Hepatocyte (in vitro differentiated cells): ENCODE results near the gene SEMA5B. TPM values are rescaled to one million over a fixed set of nuclear protein-coding genes. Genes with fewer than 3 reads are reported as not detected.

Source experiments
- DNase-seq: peaks from one replicate; pipeline ENCODE4 v3.0.0-alpha.2; 2016; ENCODE audit warnings: low spot score
- H2AFZ ChIP-seq: fragments of 200-600 bp; sonication (generic); 2 replicates; pipeline ENCODE4 v1.6.0; 2016; ENCODE audit warnings: antibody characterized with exemption, mild to moderate bottlenecking
- H3K27ac ChIP-seq: fragments of 200-600 bp; sonication (generic); 2 replicates; pipeline ENCODE4 v1.5.1; 2016; ENCODE audit warnings: mild to moderate bottlenecking
- H3K27me3 ChIP-seq: fragments of 200-600 bp; sonication (generic); 2 replicates; pipeline ENCODE4 v1.6.1; 2016
- H3K36me3 ChIP-seq: fragments of 200-600 bp; sonication (generic); replicated peaks from 2 replicates; pipeline ENCODE4 v1.5.1; 2016; ENCODE audit warnings: low read depth; ENCODE audit not compliant: insufficient read depth
- H3K4me1 ChIP-seq: fragments of 200-600 bp; sonication (generic); 2 replicates; pipeline ENCODE4 v1.5.1; 2016; ENCODE audit warnings: mild to moderate bottlenecking, moderate library complexity; ENCODE audit not compliant: insufficient read depth
- H3K4me2 ChIP-seq: fragments of 200-600 bp; sonication (generic); 2 replicates; pipeline ENCODE4 v1.6.0; 2016
- H3K4me3 ChIP-seq: fragments of 200-600 bp; sonication (generic); 2 replicates; pipeline ENCODE4 v1.5.1; 2016; ENCODE audit warnings: mild to moderate bottlenecking
- H3K79me2 ChIP-seq: fragments of 200-600 bp; sonication (generic); 2 replicates; pipeline ENCODE4 v1.6.0; 2017; ENCODE audit warnings: mild to moderate bottlenecking
- H3K9me2 ChIP-seq: fragments of 200-600 bp; sonication (generic); replicated peaks from 2 replicates; pipeline ENCODE4 v1.6.0; 2017; ENCODE audit warnings: mild to moderate bottlenecking; ENCODE audit not compliant: insufficient read depth
- H3K9me3 ChIP-seq: fragments of 200-600 bp; sonication (generic); 2 replicates; pipeline ENCODE4 v1.5.1; 2016; ENCODE audit warnings: low read depth, mild to moderate bottlenecking
- H4K20me1 ChIP-seq: fragments of 200-600 bp; sonication (generic); 2 replicates; pipeline ENCODE4 v1.6.0; 2016; ENCODE audit warnings: mild to moderate bottlenecking; ENCODE audit not compliant: insufficient read depth, poor library complexity, severe bottlenecking
- CTCF ChIP-seq: fragments of 200-600 bp; sonication (generic); IDR thresholded peaks from 2 replicates; pipeline ENCODE4 v1.5.1; 2016; ENCODE audit warnings: antibody characterized with exemption, mild to moderate bottlenecking; ENCODE audit not compliant: poor library complexity
- EZH2 ChIP-seq: fragments of 200-600 bp; sonication (generic); IDR thresholded peaks from 2 replicates; pipeline ENCODE4 v1.6.1; 2016; ENCODE audit warnings: antibody characterized with exemption, mild to moderate bottlenecking, borderline replicate concordance
- EZH2phosphoT487 ChIP-seq: fragments of 200-600 bp; sonication (generic); IDR thresholded peaks from one replicate; pipeline ENCODE4 v1.6.1; 2018; ENCODE audit warnings: antibody characterized with exemption, mild to moderate bottlenecking, low read depth, moderate library complexity; ENCODE audit not compliant: unreplicated experiment, severe bottlenecking
- WGBS: methylation state at CpG from one replicate; pipeline ENCODE4 v1.1.6; 2016; ENCODE audit warnings: low lambda C conversion rate; ENCODE audit errors: missing lambda C conversion rate; 5-methylcytosine and 5-hydroxymethylcytosine counted together
- polyA plus RNA-seq: library from polyadenylated mRNA; unstranded; fragments of >200 nt; fragmentation: Nextera tagmentation; extraction: Ambion mirVana; gene quantifications from 2 replicates; pipeline ENCODE4 v1.2.1, GENCODE V29; 2016
- total RNA-seq: library from RNA; depleted of rRNA; stranded (reverse); fragments of >200 nt; gene quantifications from 2 replicates; pipeline ENCODE4 v1.2.3, GENCODE V29; 2014

The SEMA5B gene
- total and polyA plus RNA-seq, 2 experiments from 2014 or later = 1.4 to 4.2 TPM

GRCh38 chr3:123024056-123024455 is 3.5 kb downstream of the SEMA5B start:
- H3K79me2 ChIP-seq = no peaks in the 10 kb centered on the region
- H3K27ac ChIP-seq = no peak overlapping the region
- no peak for TF ChIP-seq CTCF
- no peak for TF ChIP-seq EZH2phosphoT487
- no peak for TF ChIP-seq EZH2
- no peak overlapping the region for H3K4me3 ChIP-seq
- H3K9me3 ChIP-seq = no peaks in the 10 kb centered on the region
- H3K4me1 ChIP-seq = peaks cover 10% of the 10 kb centered on the region
- no peak overlapping the region for H2AFZ ChIP-seq
- H3K36me3 ChIP-seq = no peaks in the 10 kb centered on the region
- H4K20me1 ChIP-seq = no peaks in the 10 kb centered on the region
- 93% methylated on average over 1 of the region's 1 CpG for WGBS
- H3K9me2 ChIP-seq = no peaks in the 10 kb centered on the region
- H3K27me3 ChIP-seq = peaks cover 62% of the 10 kb centered on the region
- no peak overlapping the region for H3K4me2 ChIP-seq
- no peak for DNase-seq

GRCh38 chr3:123021996-123022510 is 5.5 kb downstream of the SEMA5B start:
- peaks cover 57% of the 10 kb centered on the region for H3K27me3 ChIP-seq
- no peaks in the 10 kb centered on the region for H3K79me2 ChIP-seq
- WGBS = 75% methylated on average over 7 of the region's 7 CpGs
- TF ChIP-seq EZH2phosphoT487 (no peak), CTCF (no peak), EZH2 (no peak)
- no peak overlapping the region for H2AFZ ChIP-seq
- H4K20me1 ChIP-seq = no peaks in the 10 kb centered on the region
- no peaks in the 10 kb centered on the region for H3K36me3 ChIP-seq
- DNase-seq = no peak
- no peaks in the 10 kb centered on the region for H3K9me2 ChIP-seq
- no peak overlapping the region for H3K4me2 ChIP-seq
- H3K4me3 ChIP-seq = no peak overlapping the region
- H3K9me3 ChIP-seq = no peaks in the 10 kb centered on the region
- no peak overlapping the region for H3K27ac ChIP-seq
- H3K4me1 ChIP-seq = peaks cover 2% of the 10 kb centered on the region

DNA sequence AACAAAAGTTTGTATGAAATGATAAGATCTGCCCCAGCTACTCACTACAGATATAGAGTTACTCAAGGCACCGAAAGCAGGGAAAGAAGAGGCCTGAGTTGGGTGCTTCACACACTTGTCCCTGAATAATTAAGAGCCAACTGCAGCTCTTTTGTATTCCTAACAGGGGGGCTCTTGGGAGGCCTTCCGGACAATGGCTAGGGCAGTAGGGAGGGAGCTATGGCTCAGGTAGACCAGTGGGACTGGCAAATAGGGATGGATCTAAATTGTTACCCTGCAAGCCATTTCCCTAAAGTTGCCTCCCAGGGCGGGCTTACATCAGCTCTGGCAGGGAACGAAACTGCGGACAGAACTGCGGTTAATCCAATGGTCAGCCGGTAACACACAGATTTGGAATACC is 6.2 kb downstream of the SEMA5B start:
- no peak for TF ChIP-seq EZH2phosphoT487
- TF ChIP-seq CTCF = no peak
- no peak for TF ChIP-seq EZH2
- Histone ChIP-seq H2AFZ (no peak overlapping the region), H3K27me3 (peaks cover 50% of the 10 kb centered on the region), H4K20me1 (no peaks in the 10 kb centered on the region), H3K9me3 (no peaks in the 10 kb centered on the region), H3K4me3 (no peak overlapping the region), H3K9me2 (no peaks in the 10 kb centered on the region), H3K79me2 (no peaks in the 10 kb centered on the region), H3K36me3 (no peaks in the 10 kb centered on the region), H3K4me1 (no peaks in the 10 kb centered on the region), H3K4me2 (no peak overlapping the region), H3K27ac (no peak overlapping the region)
- no peak for DNase-seq
- WGBS = 66% methylated on average over 7 of the region's 7 CpGs

GRCh38 chr3:123020709-123021108 is 6.9 kb downstream of the SEMA5B start:
- Histone ChIP-seq H4K20me1 (no peaks in the 10 kb centered on the region), H3K9me2 (no peaks in the 10 kb centered on the region), H2AFZ (no peak overlapping the region), H3K27ac (no peak overlapping the region), H3K36me3 (no peaks in the 10 kb centered on the region), H3K9me3 (no peaks in the 10 kb centered on the region), H3K27me3 (peaks cover 45% of the 10 kb centered on the region), H3K79me2 (no peaks in the 10 kb centered on the region), H3K4me1 (no peaks in the 10 kb centered on the region), H3K4me2 (no peak overlapping the region), H3K4me3 (no peak overlapping the region)
- no peak for DNase-seq
- no peak for TF ChIP-seq EZH2
- no peak for TF ChIP-seq EZH2phosphoT487
- WGBS = 95% methylated on average over 3 of the region's 3 CpGs
